Umbilical cord (tissue), 2 donors: ENCODE results near the gene CD79B. TPM values are rescaled to one million over a fixed set of nuclear protein-coding genes. Genes with fewer than 3 reads are reported as not detected.

Experiments
- DNase-seq: peaks from one replicate; pipeline ENCODE4 v3.0.0-alpha.2; 2015; ENCODE audit warnings: low spot score
- total RNA-seq: library from RNA; depleted of rRNA; stranded (reverse); fragments of >200 nt; gene quantifications from one replicate; pipeline ENCODE4 v1.2.3, GENCODE V29; 2014; ENCODE audit warnings: low replicate concordance; ENCODE audit not compliant: insufficient read depth

The CD79B gene
- total RNA-seq, 1 donor from 2014 or later, result not detected

DNA sequence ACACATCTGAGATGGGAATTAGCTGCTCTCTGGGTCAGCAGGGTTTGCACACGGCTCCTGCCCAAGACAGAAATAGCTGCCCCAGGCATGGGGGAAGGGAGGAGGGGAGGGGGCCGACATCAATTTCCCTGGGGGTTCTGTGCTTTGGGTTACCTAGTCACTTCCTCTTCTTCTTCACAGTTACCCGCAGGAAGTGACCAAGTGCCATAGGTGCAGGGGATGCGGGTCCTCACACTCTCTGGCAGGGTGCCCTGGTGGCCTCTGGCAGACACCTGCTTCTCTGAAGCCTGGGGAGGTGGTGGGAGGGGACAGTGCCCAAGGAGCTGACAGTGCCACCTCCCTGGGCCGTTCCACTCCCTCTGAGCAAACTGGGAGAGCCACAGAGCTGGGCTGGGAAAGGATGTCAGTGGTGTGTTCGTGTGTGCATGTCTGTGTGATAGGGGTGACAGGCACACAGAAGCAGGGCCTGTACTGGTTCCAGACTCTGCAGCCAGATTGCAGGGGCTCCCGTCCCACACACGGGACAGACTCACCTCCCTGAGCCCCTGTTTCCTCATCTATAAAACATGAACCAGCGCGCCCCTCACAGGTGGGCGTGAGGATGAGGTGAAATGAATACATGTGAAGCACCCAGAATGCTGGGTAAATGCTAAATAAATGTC lies 22.4 kb upstream of the CD79B start:
- no peak for DNase-seq

DNA sequence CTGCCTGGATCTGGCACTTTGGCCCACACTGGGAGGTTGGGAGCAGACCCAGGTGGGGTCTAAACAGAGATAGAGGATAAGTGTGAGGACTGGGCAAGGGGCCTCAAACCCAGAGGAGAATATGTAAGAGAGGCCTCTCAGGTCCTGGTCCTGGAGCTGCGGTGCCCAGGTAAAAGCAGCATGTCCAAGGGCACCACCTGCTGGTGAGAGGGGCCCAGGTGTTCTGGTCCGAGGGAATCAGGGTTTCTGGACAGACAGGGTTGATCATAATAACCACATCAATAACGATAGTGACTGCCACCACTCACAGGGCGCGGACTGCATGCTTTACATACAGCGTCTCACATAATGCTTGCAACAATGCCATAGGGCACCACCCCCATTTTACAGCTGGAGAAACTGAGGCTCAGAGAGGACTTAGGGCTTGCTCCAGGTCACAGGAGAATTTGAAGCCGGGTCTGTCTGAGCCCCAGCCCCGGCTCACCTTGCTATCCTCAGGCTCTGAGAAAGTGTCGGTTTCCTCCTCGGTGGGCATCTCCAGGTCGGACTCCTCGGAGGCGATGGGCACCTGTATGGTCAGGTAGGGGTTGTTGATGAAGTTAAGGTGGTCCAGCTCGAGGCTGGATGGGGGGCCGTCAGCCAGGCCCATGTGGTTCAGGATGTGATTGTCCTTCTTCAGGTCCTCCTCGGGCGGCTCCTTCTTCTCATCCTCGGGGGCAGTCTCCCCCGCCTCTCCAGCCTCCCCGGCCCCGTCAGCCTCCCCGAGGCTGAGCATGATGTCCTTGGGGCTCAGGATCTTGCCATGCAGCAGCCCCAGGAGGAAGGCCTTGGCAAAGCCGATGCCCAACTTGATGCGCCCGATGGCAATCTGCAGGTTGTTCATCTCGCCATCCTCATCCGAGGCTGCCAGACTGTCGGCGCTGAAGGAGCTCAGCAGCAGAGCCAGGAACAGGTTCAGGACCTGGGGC lies 19.1 kb upstream of the CD79B start:
- DNase-seq, result no peak

DNA sequence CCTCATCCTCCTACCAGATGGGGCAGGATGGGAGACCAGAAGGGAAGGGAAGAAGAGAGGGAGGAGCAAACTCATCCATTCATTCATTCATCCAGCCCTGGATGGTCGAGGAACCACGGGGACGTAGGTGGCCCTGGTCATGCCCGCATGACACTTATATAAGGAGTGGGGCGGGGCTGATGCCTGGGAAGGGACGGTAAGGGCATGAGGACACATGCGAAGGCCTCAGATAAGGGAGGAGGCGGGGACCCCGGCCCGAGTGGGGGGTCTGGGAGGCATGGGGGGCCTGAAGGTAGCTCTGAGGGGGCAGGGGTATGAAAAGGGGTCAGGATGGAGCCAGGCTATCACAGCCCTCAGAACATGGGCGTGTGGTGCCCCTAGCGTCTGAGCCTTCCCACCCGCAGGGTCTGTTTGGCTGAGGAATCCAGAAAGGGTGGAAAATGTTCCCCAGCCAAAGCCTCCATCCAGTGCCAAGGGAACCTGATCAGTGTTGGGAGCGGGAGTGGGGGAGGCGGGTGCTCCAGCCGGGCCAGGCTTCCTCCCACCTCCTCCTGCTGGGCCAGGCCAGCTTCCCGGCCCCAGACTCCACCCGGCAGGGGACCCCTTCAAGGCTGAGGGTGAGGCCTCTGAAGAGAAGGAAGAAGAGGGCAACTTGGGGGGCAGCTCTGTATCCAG lies 17.6 kb upstream of the CD79B start:
- no peak for DNase-seq

DNA sequence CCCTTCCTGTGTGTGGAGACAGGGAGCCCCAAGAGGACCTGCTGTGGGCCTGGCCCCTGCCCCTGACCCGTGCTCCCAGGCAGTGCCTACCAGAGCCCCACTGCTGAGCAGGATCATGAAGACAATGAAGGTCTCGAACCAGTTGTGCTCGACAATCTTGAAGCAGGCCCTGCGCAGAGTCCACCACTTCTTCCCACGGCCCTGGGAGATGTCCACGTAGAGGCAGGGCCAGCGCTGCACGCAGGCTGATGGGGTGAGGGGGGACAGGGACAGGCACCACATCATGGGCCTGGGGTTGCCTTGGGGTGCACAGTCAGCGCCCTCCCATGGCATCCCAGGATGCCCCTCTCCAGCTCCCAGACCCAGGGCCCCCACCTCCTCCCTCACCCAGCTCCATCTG lies 16.4 kb upstream of the CD79B start:
- no peak for DNase-seq

DNA sequence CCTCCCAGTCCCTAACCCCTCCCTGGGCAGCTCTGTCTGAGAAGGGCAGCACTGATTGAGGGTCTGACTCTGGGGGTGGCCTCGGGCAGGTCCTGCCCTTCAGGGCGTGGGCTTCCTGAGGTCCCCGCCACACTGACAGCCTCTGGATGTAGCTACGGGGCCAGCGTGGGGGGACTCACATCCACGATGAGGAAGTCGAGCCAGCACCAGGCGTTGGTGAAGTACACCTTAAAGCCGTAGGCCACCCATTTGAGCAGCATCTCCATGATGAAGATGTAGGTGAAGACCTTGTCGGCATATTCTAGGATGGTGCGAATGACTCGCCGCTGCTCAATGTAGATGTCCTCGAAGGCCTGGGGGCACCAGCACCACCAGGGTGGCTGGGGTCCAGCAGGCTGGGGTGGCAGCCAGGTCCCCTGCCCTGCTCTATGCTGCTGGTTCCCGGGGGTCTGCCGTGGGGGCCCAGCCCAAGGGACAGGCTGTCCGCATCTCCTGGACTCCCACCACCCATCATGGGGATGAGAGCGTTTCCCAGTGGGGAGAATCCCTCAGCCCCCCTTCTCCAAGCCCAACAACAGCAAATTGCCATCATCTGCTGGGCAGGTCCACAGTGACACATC lies 15.7 kb upstream of the CD79B start:
- DNase-seq, result no peak

DNA sequence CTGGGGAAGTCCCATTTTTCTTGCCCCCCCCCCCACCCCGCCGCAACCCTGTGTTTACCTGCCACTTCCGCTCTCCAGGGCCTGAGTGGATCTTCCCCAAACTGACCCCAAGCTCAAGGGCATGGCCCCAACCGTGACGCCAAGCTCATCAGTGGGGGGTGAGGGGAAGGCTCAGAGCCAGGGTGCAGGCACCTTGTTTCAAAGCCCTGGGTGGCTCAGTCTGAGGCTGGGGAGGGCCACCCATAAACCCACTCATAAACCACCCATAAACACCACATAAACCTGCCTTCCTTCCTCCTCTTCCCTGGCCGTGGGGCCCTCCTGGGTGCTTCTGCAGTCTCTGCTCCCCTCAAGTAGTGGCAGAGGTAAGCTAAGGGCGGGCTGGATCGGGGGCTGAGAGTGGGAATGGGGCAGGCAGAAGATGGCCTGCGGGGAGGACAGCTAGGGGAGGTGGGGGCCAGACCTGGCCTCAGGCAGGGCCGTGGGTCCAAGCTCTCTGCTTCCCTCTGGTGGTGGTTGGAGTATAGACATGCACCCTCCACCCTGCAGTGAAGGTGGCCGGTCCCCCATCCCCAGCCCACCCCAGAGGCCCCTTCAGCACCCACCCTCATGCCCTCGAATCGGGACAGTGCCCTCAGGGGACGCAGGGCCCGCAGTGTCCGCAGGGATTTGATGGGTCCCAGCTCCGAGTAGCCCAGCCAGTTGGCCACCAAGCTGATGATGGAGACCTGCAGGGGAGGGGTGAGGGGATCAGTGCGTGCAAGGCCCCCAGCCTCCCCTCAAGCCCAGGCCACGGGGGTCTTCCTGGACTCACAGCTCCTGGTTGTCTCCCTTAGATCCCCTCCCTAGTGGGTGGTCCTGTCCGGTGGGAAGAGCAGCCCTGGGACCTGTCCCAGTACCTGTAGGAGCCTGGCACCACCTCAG lies 14.6 kb upstream of the CD79B start:
- peak; percentile 16 for DNase-seq

DNA sequence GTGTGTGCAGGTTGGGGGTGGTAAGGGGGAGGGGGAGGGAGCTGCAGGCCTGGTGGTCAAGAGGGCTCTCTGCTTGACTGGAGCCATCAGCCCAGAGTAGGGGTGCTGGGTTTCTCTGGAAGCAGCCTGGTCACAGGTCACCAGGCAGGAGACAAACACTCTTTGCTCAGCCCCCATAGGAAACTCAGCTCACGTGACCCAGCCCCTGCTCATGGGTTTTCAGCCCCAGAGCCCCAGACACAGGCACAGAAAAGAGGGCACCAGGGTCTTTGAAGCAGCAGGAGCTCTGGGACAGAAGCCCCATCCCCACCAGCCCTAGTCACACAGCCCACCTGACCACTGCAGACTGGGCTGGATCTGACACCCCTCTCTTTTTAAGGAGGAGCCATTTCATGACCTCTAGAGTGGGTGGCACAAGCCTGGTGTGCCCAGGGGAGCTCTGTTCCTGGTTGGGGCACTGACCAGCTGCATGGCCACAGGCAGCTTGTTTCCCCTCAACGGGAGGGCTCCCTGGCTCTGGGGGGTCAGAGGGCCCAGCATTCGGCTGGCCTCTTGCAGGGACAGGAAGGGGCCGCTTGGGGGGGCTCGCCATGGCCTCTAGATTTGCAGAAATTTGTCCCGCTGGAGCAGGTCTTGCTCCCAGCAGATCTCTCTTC lies 13.8 kb upstream of the CD79B start:
- no peak for DNase-seq

DNA sequence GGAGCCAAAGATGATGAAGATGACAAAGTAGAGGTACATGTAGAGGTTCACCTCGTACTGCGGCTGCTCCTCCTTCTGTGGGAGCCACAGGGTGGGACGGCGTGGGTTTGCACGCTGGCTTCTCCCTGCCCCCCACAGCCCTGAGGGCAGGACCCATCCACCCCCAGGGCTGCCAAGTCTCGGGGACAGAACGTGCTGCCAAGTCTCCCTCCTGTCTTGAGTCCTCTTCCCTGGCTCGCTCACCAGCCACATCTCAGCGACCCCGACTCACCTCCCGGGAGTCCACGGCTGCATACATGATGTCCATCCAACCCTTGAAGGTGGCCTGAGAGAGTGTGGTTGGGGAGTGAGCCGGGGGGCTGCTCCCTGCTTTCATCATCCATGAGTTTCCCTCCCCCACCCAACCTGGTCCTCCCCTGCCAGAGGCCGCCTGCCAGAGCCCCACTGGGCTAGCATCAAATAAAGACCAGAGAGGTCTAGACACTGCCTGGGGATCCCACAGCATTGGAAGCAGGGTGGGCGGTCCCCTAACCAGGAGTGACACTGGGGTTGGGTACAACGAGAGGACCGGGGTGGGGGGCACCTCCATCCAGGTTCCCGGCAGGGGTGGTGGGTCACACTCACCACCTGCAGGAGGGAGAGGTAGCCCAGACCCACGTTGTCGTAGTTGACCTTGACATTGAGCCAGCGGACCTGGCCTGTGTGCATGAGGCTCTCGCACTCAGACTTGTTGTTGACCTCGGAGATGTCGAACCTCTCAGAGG lies 12.8 kb upstream of the CD79B start:
- no peak for DNase-seq

DNA sequence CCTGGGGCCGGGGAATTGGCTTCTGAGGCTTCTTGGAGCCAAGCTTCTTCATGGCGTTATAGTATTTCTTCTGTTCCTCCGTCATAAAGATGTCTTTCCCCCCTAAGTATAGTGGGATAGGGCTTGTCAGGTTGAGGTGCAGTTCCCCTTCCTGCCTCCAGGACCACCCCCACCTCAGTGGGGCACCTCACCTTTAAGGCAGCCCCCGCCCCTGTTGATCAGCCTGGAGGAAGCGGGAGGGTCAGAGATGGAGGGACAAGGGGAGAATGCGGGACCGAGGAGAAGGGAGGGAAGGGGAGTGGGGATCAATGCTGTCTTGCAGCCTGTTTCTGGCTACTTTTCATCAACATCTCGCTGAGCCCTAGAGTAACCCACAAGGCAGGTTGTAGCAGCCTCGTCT lies 11.6 kb upstream of the CD79B start:
- no peak for DNase-seq

DNA sequence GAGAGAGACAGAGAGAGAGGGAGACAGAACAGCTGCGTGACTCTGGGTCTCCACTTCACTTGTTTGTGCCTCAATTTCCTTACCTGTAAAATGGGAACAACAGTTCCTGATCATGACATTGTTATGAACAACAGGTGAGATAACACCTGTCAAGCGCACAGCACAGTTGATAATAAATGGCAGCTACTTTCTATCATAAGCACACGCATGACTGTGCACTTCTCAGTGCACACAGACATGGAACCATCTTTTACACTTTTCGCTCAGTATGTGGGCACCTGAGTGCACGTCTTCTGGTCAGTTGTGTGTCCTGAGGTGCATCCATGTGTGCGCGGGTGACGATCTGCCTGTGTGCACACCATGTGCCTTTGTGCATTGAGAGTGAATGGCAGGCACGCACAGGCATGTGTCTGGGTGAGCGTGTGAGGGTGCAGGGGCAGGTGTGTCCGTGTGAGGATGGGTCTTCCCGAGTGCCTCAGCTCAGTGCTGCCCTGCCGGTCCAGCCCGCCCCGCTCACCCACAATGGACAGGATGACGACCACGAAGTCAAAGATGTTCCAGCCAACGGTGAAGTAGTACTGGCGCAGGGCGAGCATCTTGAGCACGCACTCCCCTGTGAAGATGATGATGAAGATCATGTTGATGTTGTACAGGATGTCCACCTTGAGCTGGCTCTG lies 10.3 kb upstream of the CD79B start:
- DNase-seq, result no peak

DNA sequence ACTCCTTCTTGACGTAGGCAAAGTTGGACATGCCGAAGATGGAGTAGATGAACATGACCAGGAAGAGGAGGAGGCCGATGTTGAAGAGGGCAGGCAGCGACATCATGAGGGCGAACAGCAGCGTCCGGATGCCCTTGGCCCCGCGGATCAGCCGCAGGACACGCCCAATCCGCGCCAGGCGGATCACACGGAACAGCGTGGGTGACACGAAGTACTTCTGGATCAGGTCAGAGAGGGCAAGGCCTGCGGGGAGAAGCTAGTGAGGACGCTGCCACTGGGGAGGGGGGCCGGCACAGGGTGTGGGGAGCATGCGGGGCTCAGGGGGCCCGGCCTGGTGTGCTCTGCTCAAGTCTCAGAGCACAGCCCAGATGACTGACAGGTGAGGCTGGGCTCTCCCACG lies 9.6 kb upstream of the CD79B start:
- no peak for DNase-seq

DNA sequence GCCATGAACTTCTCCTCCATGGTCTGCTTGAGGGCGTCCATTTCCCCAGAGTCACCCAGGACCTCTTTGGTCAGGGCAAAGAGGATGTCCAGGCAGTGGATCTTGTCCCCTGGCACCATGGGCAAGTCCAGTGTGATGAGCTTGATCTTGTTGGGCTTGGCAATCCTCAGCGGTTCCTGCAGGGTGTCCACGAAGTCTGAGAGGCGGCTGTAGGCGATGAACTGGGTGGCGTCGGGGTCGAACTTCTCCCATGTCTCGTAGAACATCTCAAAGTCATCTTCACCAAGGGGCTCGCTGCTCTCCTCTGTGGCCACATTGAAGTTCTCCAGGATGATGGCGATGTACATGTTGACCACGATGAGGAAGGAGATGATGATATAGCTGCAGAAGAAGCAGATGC lies 9.0 kb upstream of the CD79B start:
- DNase-seq, result no peak

DNA sequence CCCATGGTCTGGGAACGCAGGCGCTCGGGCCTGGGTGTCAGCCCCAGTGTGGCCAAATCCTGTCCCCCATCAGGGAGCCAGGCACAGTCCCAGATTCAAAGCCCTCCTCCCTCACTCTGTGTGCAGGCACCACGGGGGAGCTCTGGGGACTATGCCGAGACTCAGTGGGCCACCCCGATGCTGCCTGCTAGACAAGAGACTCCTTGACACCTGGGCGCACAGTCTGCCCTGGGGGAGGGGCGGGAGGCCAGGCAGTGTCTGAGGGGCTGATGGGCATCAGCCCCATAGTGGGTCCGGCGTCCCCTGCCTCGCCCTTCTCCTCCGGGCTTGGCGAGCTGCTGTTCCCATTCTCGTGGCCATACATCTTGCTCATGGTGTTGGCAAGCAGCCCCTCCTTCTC lies 8.5 kb upstream of the CD79B start:
- DNase-seq, result no peak

DNA sequence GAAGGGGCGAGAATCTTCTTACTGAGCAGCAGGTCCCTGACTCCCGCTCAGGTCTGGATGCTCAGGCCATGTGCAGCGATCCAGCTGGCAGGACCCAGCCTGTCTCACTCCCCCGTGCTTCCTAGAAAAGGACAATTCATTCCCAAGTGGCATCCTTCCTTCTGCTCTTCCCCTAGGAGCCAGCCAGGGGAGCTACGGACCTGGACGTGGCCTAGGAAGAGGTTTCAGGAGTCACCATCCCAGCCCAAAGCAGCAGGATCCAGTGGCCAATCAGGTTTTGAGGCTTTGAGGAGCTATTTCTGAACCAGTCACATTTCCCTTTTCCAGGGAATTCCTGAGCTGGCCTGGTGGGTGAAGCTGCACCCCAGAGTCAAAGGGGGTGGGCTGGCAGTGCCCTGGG lies 7.8 kb upstream of the CD79B start:
- DNase-seq, result no peak

DNA sequence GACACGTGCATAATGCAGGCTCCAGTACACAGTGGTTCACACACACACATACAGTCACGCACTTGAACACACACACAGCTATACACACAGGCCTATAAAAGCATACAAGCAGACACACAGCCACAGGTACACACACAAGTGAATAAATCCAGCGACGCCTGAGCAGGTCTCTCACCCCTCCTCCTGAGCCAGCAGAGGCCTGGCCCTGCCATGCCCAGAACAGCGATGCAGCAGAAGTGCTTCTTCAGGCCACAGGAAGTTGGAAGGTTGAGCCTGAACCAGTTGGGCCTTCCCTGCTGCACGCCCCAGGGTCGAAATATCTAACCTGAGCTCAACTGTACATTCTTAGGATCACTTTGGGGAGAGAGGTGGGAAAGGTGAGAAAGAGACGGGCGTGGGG lies 7.3 kb upstream of the CD79B start:
- DNase-seq, result no peak

DNA sequence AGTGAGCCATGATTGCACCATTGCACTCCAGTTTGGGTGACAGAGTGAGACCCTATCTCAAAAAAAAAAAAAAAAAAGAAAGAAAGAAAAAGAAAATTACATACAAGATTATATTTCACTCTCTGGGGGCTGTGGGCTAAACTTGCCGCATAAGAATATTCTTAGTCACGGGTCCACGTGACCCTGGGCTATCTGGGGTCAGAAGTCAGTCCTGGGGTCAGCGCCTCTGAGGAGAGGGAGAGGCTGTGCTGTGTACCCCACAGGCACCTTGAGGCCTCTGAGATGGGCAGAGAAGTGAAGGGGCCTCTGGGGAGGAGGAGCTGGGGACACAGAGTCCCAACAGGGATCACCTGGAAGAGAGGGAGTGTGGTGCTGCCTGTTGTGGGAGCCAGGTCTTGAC lies 5.8 kb upstream of the CD79B start:
- no peak for DNase-seq

DNA sequence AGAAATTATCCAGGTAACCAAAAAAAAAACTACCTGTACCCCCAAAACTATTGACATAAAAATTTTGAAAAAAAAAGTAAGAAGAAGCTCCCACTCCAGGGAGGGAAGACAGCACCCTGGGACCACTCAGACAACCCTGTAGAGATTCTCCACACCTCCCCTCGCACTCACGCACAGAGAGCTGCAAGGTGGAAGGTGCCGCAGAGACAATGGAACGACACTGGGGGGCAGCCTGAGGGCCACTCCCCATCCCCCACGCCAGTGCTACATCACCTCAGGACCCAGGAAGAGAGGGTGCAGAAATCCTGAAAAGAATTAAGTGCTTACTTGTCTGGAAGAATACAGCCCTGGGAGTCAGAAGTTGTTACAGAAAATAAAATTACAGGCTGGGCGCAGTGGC lies 5.2 kb upstream of the CD79B start:
- no peak for DNase-seq

DNA sequence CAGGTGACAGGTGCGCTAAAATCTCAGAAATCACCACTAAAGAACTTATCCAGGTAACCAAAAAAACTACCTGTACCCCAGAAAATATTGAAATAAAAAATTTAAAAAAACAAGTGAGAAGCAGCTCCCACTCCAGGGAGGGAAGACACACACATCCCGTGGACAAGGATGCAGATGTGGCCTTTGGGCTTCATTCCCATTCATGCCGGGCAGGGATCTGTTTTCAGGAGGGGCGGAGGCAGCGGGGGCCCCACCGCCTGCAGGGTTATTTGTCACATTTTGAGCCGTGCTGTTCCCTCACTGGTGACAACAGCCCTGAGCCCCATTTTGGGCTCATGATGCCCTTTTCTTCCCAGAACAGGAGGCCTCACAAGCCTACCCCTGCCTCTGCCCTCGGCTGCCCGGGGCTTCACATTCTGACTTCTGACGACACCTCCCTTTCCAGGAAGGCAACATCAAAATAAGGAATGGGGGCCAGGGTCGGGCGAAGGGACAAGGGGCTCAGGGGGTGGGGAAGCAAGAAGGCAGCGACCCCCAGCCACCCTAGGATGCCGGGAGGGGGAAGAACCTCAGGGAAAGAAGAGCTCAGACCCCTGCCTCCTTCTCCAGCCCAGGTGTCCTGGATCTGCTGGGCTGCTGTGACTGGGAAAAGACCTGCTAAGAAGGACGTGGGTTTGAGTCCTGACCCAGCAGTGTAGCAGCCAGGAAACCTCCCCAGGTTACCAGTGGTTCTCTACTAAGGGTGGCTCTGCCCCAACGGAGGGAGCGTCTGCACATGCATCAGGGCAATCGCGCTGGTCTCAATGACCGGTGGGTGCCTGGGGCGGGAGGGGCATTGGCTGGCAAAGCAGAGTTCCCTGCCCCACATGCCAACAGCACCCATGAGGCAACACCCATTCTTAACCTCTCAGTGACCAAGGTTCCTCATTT lies 2.3 kb upstream of the CD79B start:
- DNase-seq, result no peak
